HT-29 (cell line): ENCODE results near the gene DIO2. TPM values are rescaled to one million over a fixed set of nuclear protein-coding genes. Genes with fewer than 3 reads are reported as not detected.

Experiments used
- DNase-seq: peaks from one replicate; pipeline ENCODE4 v3.0.0-alpha.2; 2015; ENCODE audit warnings: low spot score
- total RNA-seq: library from RNA; depleted of rRNA; stranded (reverse); fragments of >200 nt; shearing (Covaris generic); gene quantifications from 2 replicates; pipeline ENCODE4 v1.2.3, GENCODE V29; 2014; rRNA removed

Gene DIO2
- not detected in 2 replicates for total RNA-seq

- no peak for DNase-seq
Measured at GRCh38 chr14:80211153-80212022, at the start of gene DIO2. DIO2 (minus strand) TSS chr14:80211504; CDS start chr14:80211472, 32 bp downstream.

- no peak for DNase-seq
Measured at GRCh38 chr14:80260645-80261044, 49.3 kb upstream of the DIO2 start.

GRCh38 chr14:80239631-80240030, 28.3 kb upstream of the DIO2 start:
- DNase-seq, result no peak

GRCh38 chr14:80237143-80237542, 25.8 kb upstream of the DIO2 start:
- DNase-seq, result no peak

- DNase-seq, result no peak
Measured at GRCh38 chr14:80233470-80234089, 22.3 kb upstream of the DIO2 start.

GRCh38 chr14:80231702-80232101, 20.4 kb upstream of the DIO2 start:
- no peak for DNase-seq

GRCh38 chr14:80223696-80224465, 12.6 kb upstream of the DIO2 start:
- DNase-seq, result no peak

GRCh38 chr14:80216818-80217217, 5.5 kb upstream of the DIO2 start:
- no peak for DNase-seq

GRCh38 chr14:80215756-80216581, 4.7 kb upstream of the DIO2 start:
- no peak for DNase-seq

GRCh38 chr14:80215081-80215480, 3.8 kb upstream of the DIO2 start:
- no peak for DNase-seq

GRCh38 chr14:80213602-80214001, 2.3 kb upstream of the DIO2 start:
- peak; percentile 43 for DNase-seq

GRCh38 chr14:80212023-80212397, 706 bp upstream of the DIO2 start:
- no peak for DNase-seq

- DNase-seq, result no peak
Measured at GRCh38 chr14:80208461-80208860, 2.8 kb downstream of the DIO2 start.

- DNase-seq, result no peak
Measured at GRCh38 chr14:80206351-80207080, 4.8 kb downstream of the DIO2 start.

GRCh38 chr14:80202888-80203562, 8.3 kb downstream of the DIO2 start:
- peak; percentile 48 for DNase-seq

GRCh38 chr14:80200093-80200492, 11.2 kb downstream of the DIO2 start:
- DNase-seq, result no peak

- no peak for DNase-seq
Measured at GRCh38 chr14:80188571-80188970, 22.7 kb downstream of the DIO2 start.

- no peak for DNase-seq
Measured at GRCh38 chr14:80186301-80186800, 25.0 kb downstream of the DIO2 start.

GRCh38 chr14:80176893-80177292, 34.4 kb downstream of the DIO2 start:
- DNase-seq, result no peak
